Spinal cord (tissue), 10 donors: ENCODE data around the gene USP7. TPM values are rescaled to one million over a fixed set of nuclear protein-coding genes. Genes with fewer than 3 reads are reported as not detected.

Source experiments
- DNase-seq, 6 donors: peaks; one replicate each; pipeline versions ENCODE4 v3.0.0 to v3.0.0-alpha.2; 2013 to 2015; ENCODE audit warnings: low spot score in 6 of 6, low read depth in 4 of 6
- H3K27ac ChIP-seq: one replicate; pipeline ENCODE4 v1.5.1; 2013; ENCODE audit warnings: low read depth, low read length, control low read depth
- H3K27me3 ChIP-seq: one replicate; pipeline ENCODE4 v1.6.1; 2013; ENCODE audit warnings: low read length; ENCODE audit not compliant: control insufficient read depth, insufficient read depth
- H3K36me3 ChIP-seq: one replicate; pipeline ENCODE4 v1.6.1; 2013; ENCODE audit warnings: low read length; ENCODE audit not compliant: control insufficient read depth, insufficient read depth
- H3K4me1 ChIP-seq: one replicate; pipeline ENCODE4 v1.6.1; 2013; ENCODE audit warnings: low read length; ENCODE audit not compliant: control insufficient read depth, insufficient read depth
- H3K4me3 ChIP-seq: one replicate; pipeline ENCODE4 v1.5.1; 2013; ENCODE audit warnings: low read depth, low read length, control low read depth
- H3K9me3 ChIP-seq: one replicate; pipeline ENCODE4 v1.6.1; 2013; ENCODE audit warnings: low read length; ENCODE audit not compliant: control insufficient read depth, insufficient read depth
- WGBS: methylation state at CpG from one replicate; pipeline ENCODE4 v1.1.5; 2013; ENCODE audit warnings: missing lambda C conversion rate; ENCODE audit not compliant: insufficient coverage; 5-methylcytosine and 5-hydroxymethylcytosine counted together
- polyA plus RNA-seq, 2 donors: library from polyadenylated mRNA; unstranded; fragments of 120-200 nt; gene quantifications; one replicate each; pipeline ENCODE4 v1.2.1, GENCODE V29; 2013; ENCODE audit not compliant: insufficient read length in 2 of 2
- total RNA-seq, 2 donors: library from RNA; depleted of rRNA in 1 of 2; stranded (reverse); fragments of 120-200 nt in 1 of 2; fragments of >200 nt in 1 of 2; gene quantifications; one replicate each; pipeline versions ENCODE4 v1.2.3 to v1.2.4, GENCODE V29; 2013 to 2014
- donor health status: healthy.

The USP7 gene
- total and polyA plus RNA-seq, 4 donors: 60.6 to 103 (median 95.3) TPM

DNA sequence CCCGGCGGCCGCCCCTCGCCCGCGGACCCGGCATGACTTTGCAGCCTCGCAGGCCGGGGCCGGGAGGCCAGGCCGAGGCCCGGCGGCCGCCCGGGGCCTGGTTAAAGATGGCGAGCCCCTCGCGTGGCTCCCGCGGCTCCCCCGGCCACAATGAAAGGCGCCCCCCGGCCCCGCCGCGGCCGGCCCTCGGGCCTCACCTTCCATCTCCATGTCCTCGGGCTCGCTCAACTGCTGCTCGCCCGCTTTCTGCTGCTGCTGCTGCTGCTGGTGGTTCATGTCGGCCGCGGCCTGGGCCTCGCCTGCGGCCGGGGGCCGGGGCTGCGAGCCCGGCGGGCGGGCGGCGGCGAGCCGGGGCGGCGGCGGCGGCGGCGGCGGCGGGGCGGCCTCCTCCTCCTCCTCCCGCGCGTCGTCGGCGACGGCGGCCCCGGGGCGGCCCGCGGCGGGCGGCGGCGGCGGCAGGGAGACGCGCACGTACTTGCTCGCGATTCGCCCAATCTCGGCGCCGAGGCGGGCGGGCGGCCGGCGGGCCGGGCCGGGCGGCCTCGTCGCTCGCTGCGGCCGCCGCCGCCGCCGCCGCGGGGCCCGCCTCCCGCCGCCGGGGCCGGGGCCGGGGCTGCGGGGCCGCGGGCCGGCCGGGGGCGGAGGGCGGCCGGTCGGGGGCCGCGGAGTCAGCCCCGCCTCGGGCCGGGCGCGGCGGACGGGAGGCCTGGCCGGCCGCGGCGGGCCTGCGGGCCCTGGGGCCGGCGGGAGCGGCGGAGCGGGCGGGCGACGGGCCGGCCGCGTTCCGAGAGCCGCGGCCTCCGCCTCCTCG, 491 bp downstream of the USP7 start:
- peak in 2 of 6 donors; percentile 31 to 54 for DNase-seq
- WGBS: under 1% methylated on average over 146 of the region's 146 CpGs
- no peak overlapping the region for H3K27ac ChIP-seq
- H3K4me3 ChIP-seq: peak overlapping the region; percentile 58
- no peaks in the 10 kb centered on the region for H3K27me3 ChIP-seq
- H3K9me3 ChIP-seq: no peaks in the 10 kb centered on the region
- peaks cover 39% of the 10 kb centered on the region for H3K4me1 ChIP-seq
- H3K36me3 ChIP-seq: no peaks in the 10 kb centered on the region

DNA sequence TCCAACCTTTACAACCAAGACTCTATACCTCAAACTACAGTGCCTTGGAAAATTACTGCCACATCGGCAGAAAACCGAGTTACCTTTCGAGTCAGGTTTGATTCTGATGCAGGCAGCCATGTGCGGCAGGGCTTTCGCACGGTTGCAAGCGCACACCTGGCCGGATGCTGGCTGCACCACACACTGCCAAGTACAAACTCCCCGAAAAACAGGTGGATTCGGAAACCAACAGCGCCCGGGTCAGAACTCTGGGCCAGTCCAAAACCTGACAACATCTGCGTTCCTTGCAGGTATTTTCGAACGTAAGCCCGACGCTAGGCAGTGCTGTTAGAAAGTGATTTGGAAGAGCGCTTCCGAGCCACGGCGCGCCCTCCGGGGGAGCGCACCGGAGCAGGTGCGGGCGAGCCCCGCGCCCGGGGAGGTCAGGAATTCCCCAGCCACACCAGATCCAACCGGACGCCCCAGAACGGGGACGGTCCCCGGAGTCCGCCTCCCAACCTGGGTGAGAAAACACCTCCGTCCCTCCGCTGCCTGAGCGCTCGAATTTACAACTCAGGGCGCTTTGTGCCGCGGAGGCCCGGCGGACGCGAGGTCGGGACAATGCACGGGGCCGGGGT, 1.2 kb downstream of the USP7 start:
- Histone ChIP-seq H3K4me3 (peak overlapping the region; percentile 58), H3K9me3 (no peaks in the 10 kb centered on the region), H3K36me3 (no peaks in the 10 kb centered on the region), H3K27me3 (no peaks in the 10 kb centered on the region), H3K4me1 (peaks cover 44% of the 10 kb centered on the region), H3K27ac (no peak overlapping the region)
- under 1% methylated on average over 50 of the region's 50 CpGs for WGBS
- peak in 2 of 6 donors; percentile 33 to 41 for DNase-seq

DNA sequence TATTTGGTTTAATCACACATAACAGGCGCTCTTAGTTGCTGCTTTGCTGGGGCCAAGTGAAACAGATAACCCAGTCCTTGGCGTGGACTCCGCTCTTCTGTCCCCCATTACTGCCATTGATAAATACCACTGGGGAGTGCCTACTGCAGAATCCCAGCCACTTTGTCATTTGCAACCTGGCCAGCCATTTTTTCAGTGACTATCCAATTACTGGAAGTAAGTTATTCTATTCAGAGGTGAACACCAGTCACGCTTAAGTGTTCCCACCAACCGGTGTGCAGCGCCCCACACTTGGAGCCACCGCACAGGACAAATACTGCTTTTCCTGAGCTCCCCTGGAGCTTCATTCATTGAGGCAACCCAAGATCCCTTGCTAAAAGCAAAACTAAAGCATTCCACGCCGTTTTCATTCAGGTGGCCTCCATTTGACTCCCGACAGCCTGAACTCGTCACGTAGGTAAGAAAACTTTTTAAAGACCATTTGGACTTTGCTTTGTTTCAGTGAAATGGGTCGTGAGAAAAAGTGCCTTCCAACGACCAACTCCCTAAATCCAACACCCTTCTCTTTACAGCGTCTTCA, 1.8 kb downstream of the USP7 start:
- Histone ChIP-seq H3K36me3 (no peaks in the 10 kb centered on the region), H3K27me3 (no peaks in the 10 kb centered on the region), H3K27ac (no peak overlapping the region), H3K4me1 (peaks cover 44% of the 10 kb centered on the region), H3K9me3 (no peaks in the 10 kb centered on the region), H3K4me3 (peak overlapping the region; percentile 58)
- peak in 1 of 6 donors; percentile 26 for DNase-seq
- 14% methylated on average over 12 of the region's 15 CpGs for WGBS

DNA sequence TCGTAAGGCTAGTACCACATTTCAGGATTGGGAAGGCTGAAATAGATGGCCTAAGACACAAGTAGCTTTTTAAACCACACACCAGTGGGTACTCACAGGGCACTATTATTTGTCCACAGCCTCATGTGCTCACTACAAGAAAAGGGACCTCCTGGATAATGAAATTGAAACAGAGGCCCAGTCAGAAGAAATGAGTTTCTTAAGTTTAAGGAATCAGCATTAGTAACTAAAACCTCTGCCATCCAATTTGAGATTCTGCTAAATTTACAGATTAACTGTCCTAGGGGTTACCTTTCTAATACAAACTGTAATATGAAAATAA, 3.0 kb downstream of the USP7 start:
- Histone ChIP-seq H3K27me3 (no peaks in the 10 kb centered on the region), H3K27ac (no peak overlapping the region), H3K9me3 (no peaks in the 10 kb centered on the region), H3K36me3 (no peaks in the 10 kb centered on the region), H3K4me1 (peaks cover 51% of the 10 kb centered on the region), H3K4me3 (no peak overlapping the region)
- no peak for DNase-seq
- no CpG with 5 or more reads among the region's 1 CpG for WGBS

DNA sequence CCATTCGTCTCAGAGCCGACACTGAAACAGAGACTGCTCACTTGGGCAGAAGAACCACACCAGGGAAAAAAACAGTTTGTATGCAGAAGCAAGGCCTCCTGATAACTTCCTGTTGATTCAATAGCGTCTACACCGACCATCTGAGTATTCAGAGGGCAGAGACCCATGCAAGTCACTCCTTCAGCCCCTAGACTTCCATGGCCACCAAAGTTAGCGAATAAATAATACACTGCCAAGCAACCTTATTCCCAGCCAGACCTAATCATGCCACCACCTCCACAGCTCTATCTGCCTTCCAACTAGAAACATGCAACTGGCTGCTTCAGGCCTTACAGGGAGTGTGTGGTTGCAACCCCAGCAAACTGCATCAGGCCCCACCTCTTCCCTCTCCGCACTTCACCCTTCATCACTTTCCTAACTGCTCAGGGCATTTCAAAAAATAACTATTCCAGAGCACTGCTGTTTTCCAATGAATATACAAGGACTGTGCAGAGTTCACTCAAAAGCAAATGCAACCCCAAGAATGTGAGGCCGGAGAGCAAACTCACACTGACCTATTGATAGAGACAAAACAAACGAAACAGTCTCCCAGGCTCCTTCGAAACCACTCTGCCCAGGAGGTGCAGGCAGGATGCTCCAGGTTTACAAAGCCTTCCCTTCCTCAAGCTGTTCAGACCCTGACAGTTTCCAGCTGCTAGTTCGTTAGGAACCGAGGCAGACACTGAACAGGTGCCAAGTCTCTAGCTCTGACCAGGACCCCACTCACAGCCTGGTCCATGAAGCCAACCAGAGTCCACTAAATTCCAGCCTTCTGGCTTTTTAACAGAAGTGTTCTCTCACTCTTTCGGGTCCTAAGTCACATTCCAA, 3.6 kb downstream of the USP7 start:
- Histone ChIP-seq H3K4me1 (peaks cover 55% of the 10 kb centered on the region), H3K9me3 (no peaks in the 10 kb centered on the region), H3K4me3 (no peak overlapping the region), H3K27me3 (no peaks in the 10 kb centered on the region), H3K36me3 (no peaks in the 10 kb centered on the region), H3K27ac (no peak overlapping the region)
- 15% methylated on average over 10 of the region's 12 CpGs for WGBS
- peak in 1 of 6 donors; percentile 23 for DNase-seq

DNA sequence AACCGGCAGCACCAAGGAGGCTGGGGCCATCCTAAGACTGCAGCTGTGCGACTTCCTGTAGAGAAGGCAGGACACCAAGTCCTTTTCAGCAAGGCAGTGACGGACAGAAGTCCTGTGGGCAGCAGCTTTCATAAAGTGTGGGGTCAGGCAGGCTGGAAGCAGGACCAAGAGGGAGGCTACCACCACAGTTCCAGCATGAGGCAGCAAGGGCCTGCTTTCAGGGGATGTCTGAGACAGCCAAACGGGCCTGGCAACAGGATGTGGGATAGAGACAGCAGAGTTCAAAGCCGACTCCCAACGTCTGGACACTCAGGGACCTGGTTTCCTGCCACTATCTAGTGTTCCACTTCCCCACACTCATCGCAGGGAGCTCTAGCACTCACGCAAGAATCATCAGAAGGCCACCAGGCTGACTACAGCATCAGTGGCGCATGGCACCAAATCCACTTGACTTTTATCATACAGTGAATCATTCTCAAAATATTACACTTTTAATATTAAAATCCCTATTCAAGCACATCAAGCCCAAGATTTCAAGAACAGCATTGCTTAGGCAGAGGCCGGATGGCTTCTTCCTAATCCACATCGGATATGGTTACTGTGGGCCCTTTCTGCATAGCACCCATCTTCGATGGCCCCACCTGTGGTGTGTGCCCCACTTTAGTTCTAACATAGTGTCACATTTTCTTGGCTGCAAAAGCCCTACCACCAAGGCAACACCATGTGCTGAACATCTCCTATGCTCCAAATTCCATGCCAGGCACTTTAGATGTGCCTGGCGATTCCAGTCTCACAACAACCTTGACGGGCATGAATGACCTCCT, 5.2 kb downstream of the USP7 start:
- H3K4me1 ChIP-seq: peaks cover 52% of the 10 kb centered on the region

DNA sequence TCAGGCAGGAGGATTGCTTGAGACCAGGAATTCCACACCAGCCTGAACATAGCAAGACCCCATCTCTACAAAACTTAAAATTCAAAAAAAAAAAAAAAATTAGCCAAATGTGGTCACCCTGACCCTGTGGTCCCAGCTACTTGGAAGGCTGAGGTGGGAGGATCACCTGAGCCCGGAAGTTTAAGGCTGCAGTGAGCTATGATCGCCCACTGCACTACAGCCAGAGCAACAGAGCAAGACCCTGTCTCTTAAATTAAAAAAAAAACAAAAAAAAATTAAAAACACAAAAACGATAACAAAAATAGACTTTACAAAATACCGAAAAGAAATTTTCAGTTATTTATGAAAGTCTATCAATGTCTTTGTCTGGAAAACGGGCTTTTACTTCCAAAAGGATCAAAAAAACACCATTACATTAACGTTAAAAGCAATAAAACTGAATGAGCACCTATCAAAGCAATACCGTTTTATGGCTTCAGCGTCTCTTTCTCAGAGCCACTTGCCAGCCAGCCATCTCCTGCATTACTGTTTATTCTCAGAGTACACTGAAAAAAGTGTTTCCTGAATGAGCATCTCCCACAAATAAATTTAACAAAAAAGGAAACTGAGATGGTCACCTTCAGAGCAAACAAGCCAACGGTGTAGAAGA, 6.1 kb downstream of the USP7 start:
- DNase-seq: peak in 1 of 6 donors; percentile 26
- H3K4me1 ChIP-seq: peaks cover 52% of the 10 kb centered on the region
- 33% methylated on average over 5 of the region's 9 CpGs for WGBS

More for the DNA sequence above, 5.2 kb downstream of the USP7 start:
- WGBS: 51% methylated on average over 10 of the region's 14 CpGs
- Histone ChIP-seq H3K9me3 (no peaks in the 10 kb centered on the region), H3K36me3 (no peaks in the 10 kb centered on the region), H3K27ac (no peak overlapping the region), H3K4me3 (no peak overlapping the region), H3K27me3 (no peaks in the 10 kb centered on the region)
- peak in 1 of 6 donors; percentile 24 for DNase-seq

DNA sequence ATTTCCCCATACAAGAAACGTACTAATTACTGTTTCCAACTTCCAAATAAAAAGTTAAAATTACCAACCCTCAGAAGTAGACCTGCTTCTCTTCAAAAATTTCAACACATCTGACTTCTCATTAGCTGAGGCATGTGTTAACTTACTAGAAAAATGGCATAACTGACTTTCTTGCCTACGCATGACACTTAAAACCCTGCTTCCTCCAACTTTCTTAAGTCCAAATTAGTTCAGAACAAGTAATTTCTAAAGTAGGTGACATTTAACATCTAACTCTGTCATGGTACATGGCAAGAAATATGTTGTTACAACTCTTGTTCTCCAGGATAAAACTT, 6.7 kb downstream of the USP7 start:
- Histone ChIP-seq H3K9me3 (no peaks in the 10 kb centered on the region), H3K4me3 (no peak overlapping the region), H3K4me1 (peaks cover 47% of the 10 kb centered on the region), H3K27me3 (no peaks in the 10 kb centered on the region), H3K36me3 (no peaks in the 10 kb centered on the region), H3K27ac (no peak overlapping the region)
- WGBS: 60% methylated on average over 1 of the region's 2 CpGs
- DNase-seq: no peak

More for the DNA sequence above, 6.1 kb downstream of the USP7 start:
- Histone ChIP-seq H3K9me3 (no peaks in the 10 kb centered on the region), H3K27me3 (no peaks in the 10 kb centered on the region), H3K36me3 (no peaks in the 10 kb centered on the region), H3K27ac (no peak overlapping the region), H3K4me3 (no peak overlapping the region)
